A673 (cell line): ENCODE measurements around the gene CCDC141.

ENCODE experiments used
- CTCF ChIP-seq: fragments of 300-800, 200-600 bp; sonication (generic); conservative IDR thresholded peaks from 2 replicates; pipeline ENCODE4 v1.5.1; 2017; ENCODE audit warnings: low read depth, mild to moderate bottlenecking, antibody characterized with exemption, low read length, moderate library complexity, mixed read lengths
- EZH2 ChIP-seq: fragments of 200-600 bp; sonication (generic); IDR thresholded peaks from 2 replicates; pipeline ENCODE4 v1.6.1; 2017; ENCODE audit warnings: borderline replicate concordance, low read depth, mild to moderate bottlenecking, mixed read lengths, antibody characterized with exemption, low read length; ENCODE audit not compliant: poor library complexity, severe bottlenecking

- TF ChIP-seq CTCF (no peak), EZH2 (no peak)
Measured at GRCh38 chr2:178895872-178896271, 154.1 kb downstream of the CCDC141 start.
